GM21447 (cell line): ENCODE results near the gene KRTAP1-3.
"Not testable (repeated sequence)": the region's sequence is repeated elsewhere in the genome, so short reads cannot be mapped to it uniquely, and the experiment has no call there.

ENCODE experiments used
- ATAC-seq: cut with Tn5 transposase; IDR thresholded peaks from one replicate; pipeline ENCODE4 v1.9.1; 2021; ENCODE audit not compliant: unreplicated experiment

The KRTAP1-3 gene

GRCh38 chr17:41012326-41013120 lies 22.2 kb downstream of the KRTAP1-3 start:
- ATAC-seq = no peak

GRCh38 chr17:41010441-41010840 lies 24.2 kb downstream of the KRTAP1-3 start:
- no peak for ATAC-seq

GRCh38 chr17:41009936-41010335 lies 24.7 kb downstream of the KRTAP1-3 start:
- ATAC-seq = no peak

- ATAC-seq = no peak
These were observed 25.3 kb downstream of the KRTAP1-3 start for GRCh38 chr17:41009301-41009760.

GRCh38 chr17:41008811-41009210 lies 25.9 kb downstream of the KRTAP1-3 start, which contains the start of gene KRTAP3-1:
Gene KRTAP3-1 (minus strand): TSS chr17:41009128. CDS start chr17:41009074, 54 bp downstream.
- no peak for ATAC-seq

- no peak for ATAC-seq
These were observed 30.3 kb downstream of the KRTAP1-3 start for GRCh38 chr17:41004397-41004796.

- ATAC-seq = no peak
These were observed 30.7 kb downstream of the KRTAP1-3 start for GRCh38 chr17:41003926-41004325.

- no peak for ATAC-seq
These were observed 31.9 kb downstream of the KRTAP1-3 start for GRCh38 chr17:41002814-41003213.

- ATAC-seq = no peak
These were observed 32.9 kb downstream of the KRTAP1-3 start for GRCh38 chr17:41001795-41002194.

- ATAC-seq = not testable (repeated sequence)
These were observed 35.1 kb downstream of the KRTAP1-3 start, which contains the start of gene KRTAP3-2 for GRCh38 chr17:40999563-40999962. Gene KRTAP3-2 (minus strand): TSS chr17:40999906. CDS start chr17:40999853, 53 bp downstream.

GRCh38 chr17:40997361-40997760 lies 37.3 kb downstream of the KRTAP1-3 start:
- no peak for ATAC-seq

- no peak for ATAC-seq
These were observed 37.8 kb downstream of the KRTAP1-3 start for GRCh38 chr17:40996829-40997228.

- ATAC-seq = no peak
These were observed 39.6 kb downstream of the KRTAP1-3 start for GRCh38 chr17:40995116-40995515.

- ATAC-seq = no peak
These were observed 40.8 kb downstream of the KRTAP1-3 start, which contains the start of gene KRTAP3-3 for GRCh38 chr17:40993839-40994238. Gene KRTAP3-3 (minus strand): TSS chr17:40994164. CDS start chr17:40994097, 67 bp downstream.

GRCh38 chr17:40993084-40993483 lies 41.6 kb downstream of the KRTAP1-3 start:
- no peak for ATAC-seq

GRCh38 chr17:40992666-40993065 lies 42.0 kb downstream of the KRTAP1-3 start:
- no peak for ATAC-seq

- no peak for ATAC-seq
These were observed 47.8 kb downstream of the KRTAP1-3 start for GRCh38 chr17:40986920-40987319.

GRCh38 chr17:40984226-40984625 lies 50.4 kb downstream of the KRTAP1-3 start, which contains the start of gene KRT40:
Gene KRT40 (minus strand): TSS chr17:40984326. CDS start chr17:40984273, 53 bp downstream.
- ATAC-seq = no peak
